ENCODE data around the gene ASB7.

The ASB7 gene

GRCh38 chr15:100598655-100599054 lies 3.7 kb upstream of the ASB7 start:
- no peak for DNase-seq

DNA sequence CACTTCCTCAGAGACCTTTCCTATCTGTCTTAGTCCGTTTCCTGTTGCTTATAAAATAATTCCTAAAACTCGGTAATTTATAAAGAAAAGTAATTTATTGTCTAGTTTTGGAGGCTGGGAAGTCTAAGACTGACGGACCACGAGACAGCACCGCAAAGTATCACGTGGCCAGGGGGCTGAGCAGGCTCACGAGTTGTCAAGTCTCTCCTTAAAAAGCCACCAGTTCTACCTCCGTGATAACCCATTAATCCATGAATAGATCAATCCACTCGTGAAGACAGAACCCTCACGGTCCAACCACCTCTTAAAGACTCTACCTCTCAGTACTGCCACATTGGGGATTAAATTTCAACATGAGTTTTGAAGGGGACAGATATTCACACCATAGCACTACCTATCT lies 1.2 kb upstream of the ASB7 start:
- peak; percentile 69 for DNase-seq

DNA sequence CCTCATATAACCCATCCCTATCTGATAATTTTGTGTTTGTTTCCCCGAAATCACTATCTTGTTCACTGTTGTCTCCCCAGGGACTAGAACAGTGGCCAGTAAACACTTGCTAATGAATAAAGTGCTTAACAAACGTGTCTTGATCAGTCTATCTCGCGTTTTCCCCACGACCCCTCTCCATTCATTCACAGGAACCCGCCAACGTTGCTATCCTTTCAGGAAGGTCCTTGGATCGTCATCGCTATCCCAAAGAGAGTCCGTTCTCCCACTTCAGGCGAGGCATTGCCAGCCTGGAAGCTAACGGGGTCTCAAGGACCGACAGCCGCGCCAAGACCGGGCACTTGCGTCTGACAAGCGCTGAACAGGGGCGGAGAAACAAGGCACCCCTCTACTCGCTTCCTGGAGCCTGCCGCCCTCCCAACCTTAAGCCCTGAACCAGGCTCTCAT lies 749 bp upstream of the ASB7 start:
- DNase-seq: no peak

GRCh38 chr15:100602823-100603393 lies 519 bp downstream of the ASB7 start:
- DNase-seq: peak; percentile 26

GRCh38 chr15:100612539-100612938 lies 10.2 kb downstream of the ASB7 start:
- no peak for DNase-seq

DNA sequence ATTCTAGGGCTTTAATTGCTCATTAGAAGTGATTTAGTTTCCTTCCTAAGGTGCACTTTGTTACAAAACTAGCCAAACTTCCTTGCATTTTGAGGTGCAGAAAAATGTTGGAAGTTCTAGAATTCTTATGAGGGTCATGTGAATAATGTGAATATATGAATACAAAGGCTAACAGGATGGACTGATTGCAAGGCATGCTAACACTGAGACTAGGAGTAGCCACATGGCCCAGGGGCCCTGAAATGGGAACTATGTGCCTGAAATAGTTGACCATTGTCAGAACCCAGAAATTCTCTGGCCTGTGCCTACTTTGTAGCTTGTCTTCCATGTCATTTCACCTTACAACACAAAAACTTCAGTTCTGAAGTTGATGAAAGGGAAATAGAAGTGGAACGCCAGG lies 10.8 kb downstream of the ASB7 start:
- DNase-seq: no peak

GRCh38 chr15:100614336-100614735 lies 11.9 kb downstream of the ASB7 start:
- DNase-seq: peak; percentile 31

- DNase-seq: no peak
Measured at GRCh38 chr15:100614918-100615317, 12.5 kb downstream of the ASB7 start.

GRCh38 chr15:100615801-100616200 lies 13.4 kb downstream of the ASB7 start:
- no peak for DNase-seq

DNA sequence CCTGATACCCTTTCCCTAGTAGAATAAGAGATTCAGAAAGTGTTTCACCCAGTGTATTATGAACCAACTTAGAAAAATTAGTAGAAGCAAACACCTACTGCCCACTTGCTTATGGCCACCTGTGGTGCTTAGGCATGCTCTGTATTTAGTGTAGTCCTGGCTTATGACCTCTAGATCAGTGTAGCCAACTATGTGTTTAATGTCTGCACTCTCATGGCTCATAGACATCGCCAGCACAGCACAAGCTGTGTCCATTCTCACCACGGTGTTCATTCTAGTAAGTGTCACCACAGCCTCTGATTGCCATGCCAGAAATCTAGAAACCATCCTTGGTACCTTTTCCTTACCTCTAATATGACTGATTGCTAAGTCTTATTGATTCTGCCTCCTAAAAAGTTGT lies 14.3 kb downstream of the ASB7 start:
- DNase-seq: no peak

DNA sequence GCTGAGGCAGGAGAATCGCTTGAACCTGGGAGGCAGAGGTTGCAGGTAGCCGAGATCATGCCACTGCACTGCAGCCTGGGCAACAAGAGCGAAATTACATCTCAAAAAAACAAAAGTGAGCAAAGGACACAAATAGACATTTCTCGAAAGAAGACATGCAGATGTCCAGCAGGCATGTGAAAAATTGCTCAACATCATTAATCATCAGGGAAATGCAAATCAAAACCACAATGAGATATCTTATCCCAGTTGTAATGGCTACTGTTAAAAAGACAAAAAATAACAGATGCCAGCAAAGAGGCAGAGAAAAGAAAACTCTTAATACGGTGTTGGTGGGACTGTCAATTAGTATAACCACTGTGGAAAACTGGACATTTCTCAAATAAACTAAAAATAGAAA lies 20.9 kb downstream of the ASB7 start:
- no peak for DNase-seq

DNA sequence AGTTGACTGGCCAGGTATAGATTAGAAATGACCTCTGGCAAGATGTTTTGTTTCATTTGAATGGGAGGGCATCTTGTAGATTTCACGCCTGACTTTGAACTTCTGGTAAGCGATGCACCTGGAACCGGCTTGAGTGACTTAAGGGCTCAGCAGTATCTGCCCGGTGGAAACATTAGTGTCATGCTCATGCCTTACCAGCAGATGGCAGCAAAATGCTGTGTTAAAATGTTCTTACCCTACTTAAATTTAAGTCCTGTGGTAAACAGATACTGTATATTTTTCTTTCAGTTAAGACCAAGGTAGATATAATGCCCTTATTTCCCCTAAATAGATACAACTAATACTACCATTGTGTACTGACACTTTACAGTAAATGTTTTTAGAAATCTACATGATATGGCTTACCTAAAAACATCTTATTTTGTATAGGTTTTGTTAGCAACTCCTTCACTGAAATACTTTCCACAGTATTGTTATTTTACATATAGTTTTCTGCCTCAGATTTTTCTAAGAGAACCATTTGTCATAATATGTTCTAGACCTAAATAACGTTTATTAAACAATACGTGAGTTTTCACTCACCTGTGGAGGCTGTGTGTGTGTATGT lies 25.5 kb downstream of the ASB7 start:
- peak; percentile 75 for DNase-seq

GRCh38 chr15:100628746-100629145 lies 26.4 kb downstream of the ASB7 start:
- DNase-seq: no peak

DNA sequence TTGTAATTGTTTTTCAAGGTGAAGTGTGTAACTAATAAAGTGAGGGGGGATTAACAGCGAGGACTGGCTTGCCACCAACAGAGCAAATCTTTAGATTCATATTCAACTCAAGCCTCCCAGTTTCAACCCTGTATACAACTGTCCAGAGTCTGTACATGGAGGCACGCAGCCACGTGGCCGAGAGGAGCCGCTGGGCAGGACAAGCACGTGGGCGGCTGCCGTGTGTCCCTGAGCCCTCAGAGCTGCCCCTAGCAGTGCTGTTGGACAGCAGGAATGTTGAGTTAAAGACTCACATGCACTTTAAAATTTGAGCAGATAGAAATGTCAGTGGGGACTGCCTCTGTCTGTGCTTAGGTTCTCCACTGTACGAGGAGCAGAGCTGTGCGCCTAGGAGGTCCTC lies 29.4 kb downstream of the ASB7 start:
- no peak for DNase-seq

DNA sequence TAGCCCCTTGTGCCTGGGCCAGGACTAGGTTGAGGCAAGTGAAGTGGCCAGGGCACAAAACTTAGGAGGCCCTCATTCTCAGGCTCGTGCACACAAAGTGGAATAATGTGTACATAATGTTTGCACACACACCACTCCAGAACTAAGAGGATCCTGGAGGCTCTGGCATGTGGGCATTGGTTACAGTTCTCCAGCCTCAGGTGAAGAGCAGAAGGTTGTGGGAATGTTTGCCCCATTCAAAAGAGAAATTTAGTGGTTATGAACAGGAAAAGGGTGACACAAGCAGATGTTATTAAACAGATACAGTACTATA lies 31.3 kb downstream of the ASB7 start:
- DNase-seq: no peak

- DNase-seq: no peak
Measured at GRCh38 chr15:100635406-100636071, 33.1 kb downstream of the ASB7 start.

- DNase-seq: no peak
Measured at GRCh38 chr15:100638177-100638730, 35.9 kb downstream of the ASB7 start.

- DNase-seq: no peak
Measured at GRCh38 chr15:100642213-100642949, 40.0 kb downstream of the ASB7 start.

DNA sequence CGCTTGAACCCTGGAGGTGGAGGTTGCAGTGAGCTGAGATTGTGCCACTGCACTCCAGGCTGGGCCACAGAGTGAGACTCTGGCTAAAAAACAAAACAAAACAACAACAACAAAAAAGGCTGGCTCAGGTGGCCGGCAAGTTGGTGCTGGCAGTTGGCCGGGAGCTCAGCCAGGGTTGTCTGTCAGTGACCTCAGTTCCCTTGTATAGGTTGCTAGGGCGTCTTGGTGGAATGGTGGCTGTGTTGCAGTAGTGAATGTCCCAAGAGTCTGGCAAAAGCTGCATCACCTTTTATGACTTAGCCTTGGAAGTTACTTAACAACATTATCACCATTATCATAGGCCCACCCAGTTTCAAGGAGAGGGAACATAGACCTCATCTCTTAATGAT lies 40.6 kb downstream of the ASB7 start:
- peak; percentile 15 for DNase-seq

DNA sequence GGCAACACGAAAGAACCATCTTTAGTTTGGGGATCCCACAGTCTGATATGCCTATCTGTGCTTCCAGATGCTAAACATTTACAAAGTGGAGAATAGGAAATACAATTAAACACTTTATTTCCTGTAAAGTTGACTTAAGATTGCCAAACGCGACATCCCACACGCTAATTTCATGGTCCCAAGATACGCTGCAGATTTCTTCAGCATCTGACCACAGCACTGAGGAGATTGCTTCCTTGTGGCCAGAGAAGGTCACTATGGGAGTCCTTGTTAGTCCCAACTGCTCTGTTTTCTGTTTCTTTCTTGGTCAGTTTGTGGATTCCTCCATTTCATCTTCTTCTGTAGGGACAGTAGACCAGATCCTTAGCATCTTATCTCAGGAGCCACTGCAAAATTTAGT lies 43.3 kb downstream of the ASB7 start:
- DNase-seq: no peak

- no peak for DNase-seq
Measured at GRCh38 chr15:100648951-100649350, 46.6 kb downstream of the ASB7 start.

- peak; percentile 8 for DNase-seq
Measured at GRCh38 chr15:100650685-100651084, 48.3 kb downstream of the ASB7 start.

GRCh38 chr15:100651253-100651652 lies 48.9 kb downstream of the ASB7 start:
- DNase-seq: no peak

- DNase-seq: no peak
Measured at GRCh38 chr15:100652116-100652515, 49.7 kb downstream of the ASB7 start.

Data from hematopoietic multipotent progenitor cell treated with erythropoietin and hydrocortisone succinate and interleukin-3 and kit ligand, for 8 days (in vitro differentiated cells).